Activated T-cell treated with anti-CD3 and anti-CD28 coated beads, Interleukin-2, amount 50 U/mL, for 1 hour (primary cell): ENCODE measurements around the gene ANP32D.
"Not testable (repeated sequence)": the region's sequence is repeated elsewhere in the genome, so short reads cannot be mapped to it uniquely, and the experiment has no call there.

ENCODE experiments used
- DNase-seq: peaks from one replicate; pipeline ENCODE4 v3.0.0-alpha.2; 2020

Gene ANP32D

DNA sequence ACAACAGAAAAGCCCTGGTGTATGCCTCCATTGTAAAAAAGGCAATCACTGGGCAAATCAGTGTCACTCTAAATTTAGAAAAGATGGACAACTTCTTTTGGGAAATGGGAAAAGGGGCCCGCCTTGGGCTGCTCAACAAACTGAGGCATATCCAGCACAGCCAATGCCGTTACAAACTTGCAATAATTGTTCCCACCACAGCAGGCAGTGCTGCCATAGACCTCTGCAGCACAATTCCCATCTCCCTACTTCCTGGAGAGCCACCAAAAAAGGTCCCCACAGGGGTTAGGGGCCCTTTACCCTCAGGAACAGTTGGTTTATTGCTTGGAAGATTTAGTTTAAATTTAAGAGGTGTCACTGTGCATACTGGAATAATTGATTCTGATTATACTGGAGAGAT lies 36.6 kb downstream of the ANP32D start:
- no peak for DNase-seq

DNA sequence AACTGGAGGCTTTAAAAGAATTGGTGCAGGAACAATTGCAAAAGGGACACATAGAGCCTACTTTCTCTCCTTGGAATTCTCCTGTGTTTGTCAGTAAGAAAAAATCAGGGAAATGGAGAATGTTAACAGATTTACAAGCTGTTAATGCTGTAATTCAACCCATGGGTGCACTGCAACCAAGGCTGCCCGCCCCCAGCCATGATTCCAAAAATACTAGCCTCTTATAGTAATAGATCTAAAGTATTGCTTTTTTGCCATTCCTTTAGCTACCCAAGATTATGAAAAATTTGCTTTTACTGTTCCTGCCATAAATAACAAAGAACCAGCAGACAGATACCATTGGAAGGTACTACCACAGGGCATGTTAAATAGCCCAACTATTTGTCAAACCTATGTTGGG lies 37.8 kb downstream of the ANP32D start:
- DNase-seq: no peak

DNA sequence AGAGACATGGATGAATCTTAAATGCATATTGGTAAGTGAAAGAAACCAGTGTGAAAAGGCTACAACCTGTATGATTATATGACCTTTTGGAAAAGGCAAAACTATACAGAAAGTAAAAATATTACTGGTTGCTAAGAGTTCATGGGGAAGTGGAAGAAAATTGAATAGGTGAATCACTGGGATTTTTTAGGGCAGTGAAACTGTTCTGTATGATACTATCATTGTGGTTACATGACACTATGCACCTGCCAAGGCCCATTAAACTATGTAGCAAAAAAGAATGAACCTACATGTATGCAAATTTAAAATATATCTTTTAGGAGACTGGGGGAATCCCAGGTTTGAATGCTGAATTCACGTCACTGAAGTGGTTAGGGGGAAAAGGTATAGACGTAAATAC lies 40.5 kb downstream of the ANP32D start:
- no peak for DNase-seq

DNA sequence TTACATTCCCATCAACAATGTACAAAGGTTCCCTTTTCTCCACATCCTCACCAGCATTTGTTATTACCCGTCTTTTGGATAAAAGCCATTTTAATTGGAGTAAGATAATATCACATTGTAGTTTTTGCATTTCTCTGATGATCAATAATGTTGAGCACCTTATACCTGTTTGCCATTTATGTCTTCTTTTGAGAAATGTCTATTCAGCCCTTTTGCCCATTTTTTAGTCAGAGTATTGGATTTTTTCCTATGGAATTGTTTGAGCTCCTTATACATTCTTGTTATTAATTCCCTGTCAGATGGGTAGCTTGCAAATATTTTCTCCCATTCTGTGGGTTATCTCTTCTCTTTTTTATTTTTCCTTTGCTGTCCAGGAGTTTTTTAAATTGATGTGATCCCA lies 42.4 kb downstream of the ANP32D start:
- DNase-seq: no peak

DNA sequence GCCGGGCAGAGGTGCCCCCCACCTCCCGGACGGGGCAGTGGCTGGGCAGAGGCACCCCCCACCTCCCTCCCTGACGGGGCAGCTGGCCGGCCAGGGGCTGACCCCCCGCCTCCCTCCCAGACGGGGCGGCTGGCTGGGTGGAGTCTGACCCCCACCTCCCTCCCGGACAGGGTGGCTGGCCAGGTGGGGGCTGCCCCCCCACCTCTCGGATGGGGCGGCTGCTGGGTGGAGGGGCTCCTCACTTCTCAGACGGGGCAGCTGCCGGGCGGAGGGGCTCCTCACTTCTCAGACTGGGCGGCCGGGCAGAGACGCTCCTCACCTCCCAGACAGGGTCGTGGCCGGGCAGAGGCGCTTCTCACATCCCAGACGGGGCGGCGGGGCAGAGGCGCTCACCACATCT lies 48.0 kb downstream of the ANP32D start:
- not testable (repeated sequence) for DNase-seq
